Loucy (cell line): ENCODE data around the gene RAPGEF5.

Source experiments
- EZH2phosphoT487 ChIP-seq: fragments of 200-600 bp; IDR thresholded peaks from 2 replicates; pipeline ENCODE4 v1.6.1; 2018; ENCODE audit warnings: antibody characterized with exemption, mild to moderate bottlenecking, moderate library complexity, borderline replicate concordance
- TF ChIP-seq, protein P1 (sequence below): fragments of 200-600 bp; sonication (generic); conservative IDR thresholded peaks from 2 replicates; pipeline ENCODE4 v1.5.1; 2014; ENCODE audit warnings: mild to moderate bottlenecking, antibody characterized with exemption, low read length

GRCh38 chr7:22358820-22359697 lies 2.1 kb upstream of the RAPGEF5 start:
- TF ChIP-seq, protein P1, sequence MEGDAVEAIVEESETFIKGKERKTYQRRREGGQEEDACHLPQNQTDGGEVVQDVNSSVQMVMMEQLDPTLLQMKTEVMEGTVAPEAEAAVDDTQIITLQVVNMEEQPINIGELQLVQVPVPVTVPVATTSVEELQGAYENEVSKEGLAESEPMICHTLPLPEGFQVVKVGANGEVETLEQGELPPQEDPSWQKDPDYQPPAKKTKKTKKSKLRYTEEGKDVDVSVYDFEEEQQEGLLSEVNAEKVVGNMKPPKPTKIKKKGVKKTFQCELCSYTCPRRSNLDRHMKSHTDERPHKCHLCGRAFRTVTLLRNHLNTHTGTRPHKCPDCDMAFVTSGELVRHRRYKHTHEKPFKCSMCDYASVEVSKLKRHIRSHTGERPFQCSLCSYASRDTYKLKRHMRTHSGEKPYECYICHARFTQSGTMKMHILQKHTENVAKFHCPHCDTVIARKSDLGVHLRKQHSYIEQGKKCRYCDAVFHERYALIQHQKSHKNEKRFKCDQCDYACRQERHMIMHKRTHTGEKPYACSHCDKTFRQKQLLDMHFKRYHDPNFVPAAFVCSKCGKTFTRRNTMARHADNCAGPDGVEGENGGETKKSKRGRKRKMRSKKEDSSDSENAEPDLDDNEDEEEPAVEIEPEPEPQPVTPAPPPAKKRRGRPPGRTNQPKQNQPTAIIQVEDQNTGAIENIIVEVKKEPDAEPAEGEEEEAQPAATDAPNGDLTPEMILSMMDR, result no peak
- TF ChIP-seq EZH2phosphoT487, result no peak
